Effector CD8-positive, alpha-beta T cell (primary cell): Measurements from ENCODE around the gene FCN2.
"Not testable (repeated sequence)": the region's sequence is repeated elsewhere in the genome, so short reads cannot be mapped to it uniquely, and the experiment has no call there.

Source experiments
- DNase-seq: peaks from one replicate; lab custom pipeline; 2025; lab: John Stamatoyannopoulos, UW

FCN2 gene

DNA sequence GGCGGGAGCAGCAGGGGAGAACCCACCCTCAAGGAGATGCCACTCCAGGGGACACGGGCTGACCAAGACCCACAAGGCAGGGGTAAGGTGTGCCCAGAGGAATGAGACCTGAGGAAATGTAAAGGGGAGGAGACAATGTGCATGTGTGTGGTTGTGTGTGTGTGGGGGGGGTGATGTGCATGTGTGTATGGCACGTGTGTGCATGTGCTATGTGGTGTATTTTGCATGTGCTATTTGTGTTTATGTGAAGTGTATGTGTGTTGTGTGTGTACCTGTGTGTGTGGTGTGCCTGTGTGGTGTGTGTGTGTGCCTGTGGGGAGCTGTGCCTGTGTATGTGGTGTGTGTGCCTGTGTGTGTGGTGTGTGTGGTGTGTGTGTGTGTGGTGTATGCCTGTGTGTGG is 33.5 kb upstream of the FCN2 start:
- DNase-seq: no peak

DNA sequence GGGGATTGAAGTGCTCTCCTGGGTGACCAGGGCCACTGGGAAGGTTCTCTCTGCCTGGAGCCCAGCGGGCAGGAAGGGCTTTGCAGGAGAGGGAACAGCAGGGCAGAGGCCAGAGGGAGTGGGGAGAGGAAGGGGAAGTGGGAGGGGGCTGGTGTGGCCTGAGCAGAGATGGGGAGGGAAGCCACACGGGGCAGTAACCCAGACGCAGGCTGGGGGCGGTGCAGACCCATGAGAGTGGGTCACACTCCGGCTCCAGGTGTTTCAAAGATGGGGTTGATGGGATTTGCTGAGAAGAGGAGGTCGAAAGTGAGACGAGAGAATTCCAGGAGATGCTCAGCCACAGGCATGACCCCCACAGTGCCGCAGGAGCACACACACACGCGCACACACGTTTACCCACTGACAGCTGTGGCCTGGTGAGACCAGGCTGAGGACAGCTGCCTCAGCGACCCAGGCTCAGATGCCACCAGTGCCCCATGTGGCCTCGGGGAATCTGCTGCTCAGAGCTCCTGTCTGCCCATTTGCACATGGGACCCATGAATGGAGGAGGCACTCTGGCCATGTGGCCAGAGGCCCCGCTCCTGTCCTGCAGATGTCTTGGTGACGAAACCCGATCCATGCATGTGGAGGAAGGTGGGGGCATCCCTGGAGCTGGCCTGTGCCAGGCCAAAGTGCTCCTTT is 32.7 kb upstream of the FCN2 start:
- DNase-seq: no peak

DNA sequence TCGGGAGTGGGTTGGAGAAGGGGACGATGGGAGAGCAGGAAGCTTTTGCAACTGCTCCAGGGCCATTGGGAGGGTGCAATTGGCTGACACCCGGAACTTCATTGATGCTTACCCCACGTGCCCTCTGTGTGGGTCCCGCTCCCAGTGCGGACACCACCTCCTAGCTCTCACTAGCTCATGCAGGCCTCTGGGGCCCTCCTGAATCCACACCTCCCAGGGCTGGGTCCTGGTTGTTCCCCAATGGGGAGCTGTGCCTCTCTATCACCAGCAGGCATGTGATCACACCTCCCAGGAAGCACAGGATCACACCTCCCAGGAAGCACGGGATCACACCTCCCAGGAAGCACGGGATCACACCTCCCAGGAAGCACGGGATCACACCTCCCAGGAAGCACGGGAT is 32.1 kb upstream of the FCN2 start:
- DNase-seq: no peak

DNA sequence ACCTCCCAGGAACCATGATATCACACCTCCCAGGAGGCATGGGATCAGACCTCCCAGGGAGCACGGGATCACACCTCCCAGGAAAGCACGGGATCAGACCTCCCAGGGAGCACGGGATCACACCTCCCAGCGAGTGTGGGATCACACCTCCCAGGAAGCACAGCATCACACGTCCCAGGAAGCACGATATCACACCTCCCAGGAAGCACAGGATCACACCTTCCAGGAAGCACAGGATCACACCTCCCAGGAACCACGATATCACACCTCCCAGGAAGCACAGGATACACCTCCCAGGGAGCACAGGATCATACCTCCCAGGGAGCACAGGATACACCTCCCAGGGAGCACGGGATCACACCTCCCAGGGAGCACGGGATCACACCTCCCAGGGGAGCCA is 30.0 kb upstream of the FCN2 start:
- no peak for DNase-seq

DNA sequence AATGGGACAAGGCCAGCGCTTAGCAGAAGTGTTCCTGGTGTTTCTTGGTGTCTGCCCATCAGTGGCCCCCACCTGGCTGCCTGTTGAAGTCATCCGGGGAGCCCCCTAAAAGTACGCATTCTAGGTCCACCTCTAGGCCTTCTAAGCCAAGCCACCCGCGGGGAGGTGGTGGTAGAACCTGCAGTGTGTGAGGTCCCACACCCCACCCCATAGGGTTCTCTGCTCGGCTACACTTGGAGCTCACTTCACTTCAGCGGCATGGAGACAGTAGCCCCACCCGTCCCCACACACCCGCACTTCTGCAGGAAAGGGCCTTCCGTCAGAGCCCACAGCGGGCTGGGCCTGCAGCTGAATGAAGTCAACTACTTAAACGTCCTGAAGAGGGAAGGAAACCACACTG is 29.6 kb upstream of the FCN2 start:
- DNase-seq: no peak

DNA sequence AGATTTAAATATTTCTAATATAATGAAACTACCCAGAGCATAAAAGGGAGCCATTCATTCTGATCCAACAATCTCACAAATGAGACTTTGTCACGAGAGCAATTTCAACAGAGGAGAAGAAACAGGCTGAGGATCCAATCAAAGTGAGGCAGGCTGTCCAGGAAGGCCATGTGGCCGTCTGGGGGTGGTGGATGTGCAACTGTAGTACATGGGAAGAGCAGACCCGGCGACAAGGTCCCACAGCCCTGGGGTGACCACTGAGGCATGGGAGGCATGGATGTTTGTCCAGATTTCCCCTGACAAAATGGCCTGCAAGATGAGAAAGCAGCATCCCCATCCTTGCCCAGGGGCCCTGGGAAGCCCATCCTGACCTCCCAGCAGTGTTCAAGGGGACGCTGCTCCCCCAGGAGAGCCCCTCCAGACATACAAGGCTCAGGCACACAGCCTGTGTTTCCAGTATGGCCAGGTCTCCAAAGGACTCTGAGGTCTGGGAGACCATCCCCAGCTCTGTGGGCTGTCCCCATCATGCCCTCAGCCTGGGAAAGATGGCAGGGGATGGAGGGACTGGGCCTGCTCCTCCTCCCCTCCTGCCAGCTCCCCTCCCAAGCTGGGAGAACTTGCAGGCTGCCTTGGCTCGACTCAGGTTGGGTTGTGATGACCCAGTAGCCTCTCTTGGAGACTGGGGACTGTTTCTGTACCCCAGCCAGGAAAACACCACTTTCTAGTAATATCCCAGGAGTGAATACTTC is 27.5 kb upstream of the FCN2 start:
- no peak for DNase-seq

DNA sequence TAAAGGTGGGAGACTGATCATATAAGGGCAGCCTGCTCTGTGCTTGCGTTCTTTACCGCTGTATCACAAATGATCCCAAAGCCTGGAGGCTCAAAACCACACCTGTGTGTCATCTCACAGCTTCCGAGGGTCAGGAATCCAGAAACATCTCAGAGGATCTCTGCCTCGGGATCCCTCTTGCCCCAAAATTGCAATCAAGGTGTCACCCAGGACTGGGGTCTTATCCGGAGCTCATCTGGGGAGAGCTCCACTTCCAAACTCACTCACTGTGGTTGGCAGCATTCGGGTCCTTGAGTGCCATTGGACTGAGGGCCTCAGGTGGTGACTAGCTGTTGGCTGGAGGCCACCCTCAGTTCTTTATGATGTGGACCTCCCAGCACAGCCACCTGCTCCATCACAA is 26.7 kb upstream of the FCN2 start:
- no peak for DNase-seq

DNA sequence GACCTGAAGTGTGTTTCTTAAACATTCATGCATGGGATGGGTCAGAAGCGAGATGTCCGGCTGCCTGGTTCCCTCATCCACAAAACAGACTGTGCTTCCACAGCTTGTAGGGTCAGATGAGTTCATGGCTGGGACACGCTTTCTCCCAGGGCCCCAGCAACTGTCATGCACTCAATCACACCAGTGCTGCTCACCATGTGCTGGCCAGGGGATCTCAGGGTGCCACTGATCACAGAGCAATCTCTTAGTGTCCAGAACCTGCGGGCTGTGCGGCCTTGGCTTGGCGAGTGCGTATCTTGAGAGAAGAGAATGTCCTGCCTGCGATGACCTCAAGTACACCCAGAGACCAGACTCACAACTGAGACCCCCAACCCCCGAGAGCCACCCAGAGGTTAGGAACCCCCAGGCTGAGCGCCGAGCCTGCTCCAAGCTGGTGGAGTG is 26.0 kb upstream of the FCN2 start:
- DNase-seq: no peak

DNA sequence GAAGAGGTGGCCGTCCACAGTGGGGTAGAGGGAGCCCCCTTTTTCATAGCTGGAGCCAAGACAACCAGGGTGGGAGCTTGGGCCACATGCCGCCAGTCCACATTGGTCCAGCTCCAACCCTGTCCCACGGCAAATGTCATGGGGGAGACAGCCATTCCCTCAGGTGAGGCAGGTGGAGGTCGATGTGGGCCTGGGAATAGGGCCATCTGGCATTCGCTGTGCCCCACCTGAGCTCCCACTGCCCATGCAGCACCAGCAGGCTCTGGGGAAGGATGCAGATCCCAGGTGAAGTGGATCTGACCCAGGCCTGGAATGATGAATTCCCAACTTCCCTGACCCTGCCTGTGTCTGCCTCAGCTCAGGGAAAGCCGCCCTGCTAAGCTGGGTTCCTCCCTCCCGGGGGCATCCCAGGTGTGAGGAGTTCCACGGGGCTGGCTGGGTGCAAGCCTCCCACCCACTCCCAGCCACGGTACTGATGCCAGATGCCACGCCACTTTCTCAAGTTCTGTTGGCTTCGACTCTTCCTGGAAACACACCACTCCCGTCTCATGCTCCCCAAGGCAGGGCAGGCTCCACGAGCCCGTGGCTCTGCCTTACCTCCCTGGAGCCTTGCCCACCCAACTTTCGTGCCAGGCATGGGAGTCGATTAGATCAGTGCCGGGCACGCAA is 25.2 kb upstream of the FCN2 start:
- DNase-seq: no peak

DNA sequence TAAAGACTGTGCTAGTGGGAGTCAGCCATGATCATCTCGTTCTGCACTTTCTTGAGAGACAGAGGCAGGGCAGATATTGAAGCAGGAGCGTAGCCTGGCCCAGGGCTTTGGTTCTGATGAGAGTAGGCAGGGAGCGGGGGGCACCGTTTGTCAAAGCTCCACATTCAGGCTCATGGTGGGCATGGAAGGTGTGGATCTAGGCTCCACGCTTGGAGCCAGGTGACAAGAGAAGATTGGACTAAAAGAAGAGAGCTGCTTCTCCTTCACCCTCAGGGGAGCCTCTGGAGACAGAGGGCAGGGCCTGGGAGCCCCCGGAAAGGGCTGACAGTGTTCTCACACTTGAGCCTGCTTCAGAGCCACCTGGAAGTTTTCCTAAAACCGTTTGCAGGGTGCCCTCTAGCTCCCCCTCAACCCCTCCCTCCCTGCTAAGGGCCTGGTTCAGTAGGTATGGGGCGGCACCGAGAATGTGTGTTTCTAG is 24.7 kb upstream of the FCN2 start:
- DNase-seq: no peak

DNA sequence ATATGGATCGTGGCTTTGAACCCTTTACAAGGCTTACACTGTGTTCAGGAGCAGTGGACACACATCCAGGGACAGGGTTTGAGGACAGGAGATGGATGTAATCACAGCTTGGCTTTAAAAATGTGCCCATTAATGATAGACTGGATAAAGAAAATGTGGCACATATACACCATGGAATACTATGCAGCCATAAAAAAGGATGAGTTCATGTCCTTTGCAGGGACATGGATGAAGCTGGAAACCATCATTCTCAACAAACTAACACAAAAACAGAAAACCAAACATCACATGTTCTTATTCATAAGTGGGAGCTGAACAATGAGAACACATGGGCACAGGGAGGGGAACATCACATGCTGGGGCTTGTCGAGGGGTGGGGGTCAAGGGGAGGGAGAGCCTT is 23.2 kb upstream of the FCN2 start:
- not testable (repeated sequence) for DNase-seq

DNA sequence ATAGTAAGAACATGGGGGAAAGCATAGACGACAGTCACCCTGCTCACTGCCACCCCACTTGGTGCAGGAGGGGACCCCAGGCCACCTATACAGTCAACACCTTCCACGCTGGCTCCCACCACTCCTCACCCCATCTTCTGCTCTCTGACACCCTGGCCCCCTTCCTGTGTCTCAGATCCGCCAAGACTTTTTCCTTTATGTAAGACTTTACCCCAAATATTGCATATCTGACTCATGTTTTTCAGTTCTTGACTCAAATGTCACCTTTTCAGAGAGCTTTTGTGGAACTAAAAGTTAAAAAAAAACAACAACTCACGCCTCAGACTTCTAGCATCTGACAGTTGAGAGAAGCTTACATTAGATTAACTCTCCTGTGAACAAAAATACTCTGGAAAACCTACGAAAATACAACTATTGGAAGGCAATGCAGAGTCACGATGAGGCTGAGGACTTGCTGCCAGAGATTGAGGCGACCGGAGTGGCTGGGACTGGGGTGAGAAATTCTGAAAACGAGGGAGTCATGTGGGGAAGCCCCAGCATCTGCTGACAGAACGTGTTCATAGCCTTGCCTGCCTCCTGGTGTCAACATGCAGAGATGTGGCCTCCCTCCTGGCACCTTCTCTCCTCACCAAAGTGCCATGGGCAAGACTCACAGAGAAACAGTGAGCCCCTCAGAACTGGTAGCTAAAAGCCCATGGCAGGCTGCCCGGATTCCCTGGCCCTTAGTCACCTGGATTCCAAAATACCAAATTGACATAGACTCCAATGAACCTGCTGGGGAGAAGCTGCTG is 22.4 kb upstream of the FCN2 start:
- DNase-seq: no peak

DNA sequence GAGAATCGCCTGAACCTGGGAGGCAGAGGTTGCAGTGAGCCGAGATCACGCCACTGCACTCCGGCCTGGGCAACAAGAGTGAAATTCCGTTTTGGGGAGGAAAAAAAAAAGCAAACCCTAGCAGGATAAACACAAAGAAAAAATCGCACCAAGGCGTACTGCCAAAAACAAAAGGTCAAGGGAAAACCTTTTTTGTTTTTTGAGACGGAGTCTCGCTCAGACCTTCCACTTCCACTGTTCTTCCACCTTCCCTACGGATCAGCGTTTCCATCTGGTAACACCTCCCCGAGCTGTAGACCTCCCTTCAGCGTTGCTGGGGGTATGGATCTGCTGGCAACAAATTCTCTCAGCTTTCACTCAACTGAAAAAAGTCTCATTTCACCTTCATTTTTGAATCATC is 20.1 kb upstream of the FCN2 start:
- no peak for DNase-seq

DNA sequence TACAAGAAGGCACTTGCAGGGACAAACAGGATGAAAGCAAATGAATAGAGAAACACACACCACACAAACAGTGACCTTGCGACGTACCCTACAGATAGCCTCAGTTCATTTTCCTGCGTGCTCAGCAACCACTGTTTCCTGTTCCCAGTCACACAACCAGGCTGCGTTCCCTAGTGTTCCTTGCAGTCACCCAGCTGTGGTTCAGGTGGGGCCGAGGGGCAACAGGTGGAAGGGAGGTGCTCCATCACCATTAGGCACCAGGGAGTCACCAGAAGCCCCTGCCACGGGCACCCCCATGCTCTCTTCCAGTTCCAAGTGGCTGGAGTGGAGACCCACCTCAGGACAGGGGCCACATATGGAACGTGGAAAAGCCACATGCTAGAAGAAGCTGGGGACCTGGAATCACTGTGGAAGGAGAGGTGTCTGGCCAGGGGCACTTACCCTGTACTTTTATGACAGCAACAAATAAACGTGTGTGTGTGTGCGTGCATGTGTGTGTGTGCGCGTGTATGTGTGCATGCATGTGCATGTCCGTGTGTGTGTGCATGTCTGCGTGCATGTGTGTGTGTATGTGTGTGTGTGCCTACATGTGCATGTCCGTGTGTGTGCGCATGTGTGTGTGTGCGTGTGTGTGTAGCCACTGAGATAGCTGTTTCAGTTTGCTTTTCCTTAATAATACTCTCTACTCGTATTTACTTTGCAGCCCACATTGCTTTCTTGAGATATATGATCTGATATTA is 18.8 kb upstream of the FCN2 start:
- no peak for DNase-seq

DNA sequence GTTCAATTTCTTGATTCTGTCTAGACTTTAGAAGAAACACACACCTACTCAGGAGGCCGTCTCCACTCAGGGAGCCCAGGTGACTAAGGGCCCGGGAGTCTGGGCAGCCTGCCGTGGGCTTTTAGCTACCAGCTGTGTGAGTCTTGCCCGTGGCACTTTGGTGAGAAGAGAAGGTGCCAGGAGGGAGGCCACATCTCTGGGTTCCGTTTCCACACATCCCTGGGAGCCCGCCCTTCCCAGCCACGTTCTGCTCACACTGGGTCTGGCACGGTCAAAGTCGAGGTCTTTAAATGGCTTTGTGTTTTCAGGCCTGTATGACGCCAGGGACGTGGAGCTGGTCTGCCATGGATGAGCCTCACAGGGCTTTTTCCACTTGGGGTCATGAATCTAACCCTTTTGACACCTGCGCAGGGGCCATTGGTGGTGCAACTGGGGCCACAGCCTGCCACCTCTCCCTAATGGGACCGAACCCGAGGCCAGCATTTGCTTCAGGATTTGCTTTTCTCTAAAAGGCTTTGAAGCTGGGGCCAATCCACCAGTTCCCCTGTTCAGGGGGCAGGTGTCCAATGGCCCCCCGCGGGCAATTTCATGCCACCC is 17.2 kb upstream of the FCN2 start:
- DNase-seq: no peak

DNA sequence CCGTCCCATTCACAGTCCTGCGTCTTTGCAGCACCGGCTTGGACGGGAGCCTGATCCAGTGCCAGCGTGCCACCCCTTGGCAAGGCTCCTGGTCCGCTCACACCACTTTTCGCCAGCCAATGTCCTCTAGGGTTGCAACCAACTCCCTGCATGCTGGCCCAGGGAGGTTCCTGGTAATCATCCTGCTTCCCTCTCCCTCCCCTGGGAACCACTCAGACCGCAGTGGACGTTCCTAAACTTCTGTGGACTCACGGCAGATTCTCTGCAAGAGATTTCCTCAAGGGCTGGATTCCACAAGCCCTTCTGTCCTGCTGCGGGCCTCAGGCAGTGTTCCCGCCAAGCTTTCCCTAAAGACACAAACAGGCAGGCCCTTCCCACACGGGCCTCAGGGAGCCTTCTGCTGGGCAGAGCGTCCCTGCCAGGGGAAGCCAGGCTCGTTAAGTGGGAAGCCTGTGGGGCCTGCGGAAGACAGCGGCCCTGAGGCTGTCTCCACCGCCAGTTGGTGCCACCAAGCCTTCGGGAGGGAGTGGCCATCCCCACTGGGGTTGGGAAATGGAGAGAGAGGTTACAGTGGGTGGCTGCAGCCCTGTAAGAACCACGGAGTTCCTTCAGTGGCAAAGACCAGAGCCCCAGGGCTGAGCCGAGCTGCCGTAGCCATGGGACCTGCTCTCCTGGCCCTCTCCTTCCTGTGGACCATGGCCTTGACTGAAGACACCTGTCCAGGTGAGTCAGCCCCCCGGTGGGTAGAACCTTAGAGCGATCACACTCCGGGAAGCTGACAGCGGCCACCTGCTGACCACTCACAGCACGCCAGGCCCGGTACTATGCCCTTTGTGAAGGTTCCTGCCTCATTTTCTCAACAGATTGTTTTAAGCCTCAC is 16.4 kb upstream of the FCN2 start:
- no peak for DNase-seq

DNA sequence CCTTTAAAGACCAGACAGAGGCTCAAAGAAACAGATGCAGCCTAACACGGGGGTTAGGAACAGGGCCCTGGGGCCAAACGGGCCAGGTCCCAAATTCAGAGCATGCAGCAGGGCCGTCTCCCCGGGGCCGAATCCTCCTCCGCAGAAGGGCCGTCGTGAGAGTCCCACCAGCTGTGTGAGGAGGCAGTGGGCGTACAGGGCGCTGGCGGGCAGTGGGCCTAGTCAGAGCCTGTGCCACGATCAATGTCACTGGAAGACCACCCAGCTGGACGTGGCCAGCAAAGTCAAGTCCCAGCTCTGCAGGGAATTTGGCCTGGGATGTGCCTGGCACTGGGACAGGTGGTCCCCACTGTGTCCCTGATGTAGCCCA is 15.8 kb upstream of the FCN2 start:
- no peak for DNase-seq

DNA sequence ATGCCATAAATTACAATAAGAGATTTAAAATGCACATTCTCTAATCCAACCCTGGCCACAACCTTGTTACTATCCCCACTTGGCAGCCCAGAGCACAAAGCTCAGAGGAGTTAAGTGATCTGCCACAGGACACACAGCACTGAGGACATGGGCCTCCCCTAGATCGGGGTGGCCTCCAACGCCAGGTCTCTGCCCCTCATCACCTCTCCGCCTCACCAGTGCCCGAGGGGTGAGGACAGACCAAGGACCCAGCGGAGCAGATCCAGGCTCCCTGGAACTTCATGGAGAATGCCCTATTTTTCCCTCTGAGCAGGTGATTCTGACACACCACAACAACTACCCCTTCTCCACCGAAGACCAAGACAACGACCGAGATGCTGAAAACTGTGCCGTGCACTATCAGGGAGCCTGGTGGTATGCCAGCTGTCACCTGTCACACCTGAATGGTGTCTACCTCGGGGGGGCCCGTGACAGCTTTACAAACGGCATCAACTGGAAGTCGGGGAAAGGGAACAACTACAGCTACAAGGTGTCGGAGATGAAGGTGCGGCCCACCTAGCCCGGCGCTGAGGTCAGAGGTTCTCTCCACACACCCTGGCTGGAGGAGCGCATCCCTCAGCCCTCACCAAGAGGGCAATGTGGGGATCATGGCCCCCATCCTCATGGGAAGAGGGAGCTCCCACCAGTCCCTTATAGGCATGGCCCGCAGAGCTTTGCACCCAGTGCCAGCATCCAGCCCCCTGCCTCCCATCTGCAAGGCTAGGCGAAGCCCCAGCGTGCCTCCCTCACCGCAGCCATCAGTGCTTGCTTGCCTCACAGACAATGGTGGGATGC is 12.5 kb upstream of the FCN2 start:
- no peak for DNase-seq
